Activated CD4-positive, alpha-beta T cell treated with anti-CD3 and anti-CD28 coated beads, Interleukin-2, Interleukin-6, amounts not matched to agents 100 ng/mL and 50 ng/mL, durations not matched to agents 16 hours and 8 hours (primary cell): ENCODE measurements around the gene NAPB.
A peak's percentile ranks its signal among the peaks of the same experiment; 100 is the strongest.

Source experiments
- DNase-seq: peaks from one replicate; pipeline ENCODE4 v3.0.0-alpha.2; 2020

Gene NAPB

GRCh38 chr20:23341073-23341472 lies 80.2 kb downstream of the NAPB start:
- DNase-seq, result no peak

DNA sequence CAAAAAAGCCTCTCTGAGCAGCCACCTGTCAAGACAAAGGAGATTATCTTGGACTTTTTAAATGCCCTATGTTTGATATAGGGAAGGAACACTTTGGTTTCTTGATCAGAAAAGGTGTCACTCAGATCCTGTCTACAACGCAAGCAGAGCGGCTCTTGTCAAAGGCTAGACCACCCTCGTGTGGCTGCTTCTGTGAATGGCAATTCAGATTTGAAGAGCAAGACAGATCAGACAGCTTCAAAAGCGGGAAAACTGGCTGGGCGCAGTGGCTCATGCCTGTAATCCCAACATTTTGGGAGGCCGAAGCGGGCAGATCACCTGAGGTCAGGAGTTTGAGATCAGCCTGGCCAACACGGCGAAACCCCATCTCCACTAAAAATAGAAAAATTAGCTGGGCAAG lies 80.8 kb downstream of the NAPB start:
- DNase-seq, result peak; percentile 30

DNA sequence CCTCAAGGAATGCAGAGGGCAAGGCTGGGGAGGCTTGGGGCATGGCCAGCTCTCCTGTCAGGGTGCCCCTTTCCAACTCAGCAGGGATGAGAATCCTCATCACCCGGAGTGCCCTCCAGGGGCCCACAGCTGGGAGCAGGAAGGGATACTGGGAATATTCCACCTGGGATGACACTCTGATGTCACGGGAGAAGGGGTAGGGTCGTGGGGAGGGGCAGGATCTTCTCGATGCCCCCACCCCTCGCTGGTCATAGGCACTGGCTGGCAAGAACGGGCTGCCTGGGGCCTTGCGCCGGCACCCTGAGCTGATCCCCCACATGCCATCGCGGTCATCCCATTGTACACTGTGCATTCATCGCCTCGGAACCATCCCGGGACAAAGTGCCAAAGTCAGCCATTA lies 81.3 kb downstream of the NAPB start:
- no peak for DNase-seq

DNA sequence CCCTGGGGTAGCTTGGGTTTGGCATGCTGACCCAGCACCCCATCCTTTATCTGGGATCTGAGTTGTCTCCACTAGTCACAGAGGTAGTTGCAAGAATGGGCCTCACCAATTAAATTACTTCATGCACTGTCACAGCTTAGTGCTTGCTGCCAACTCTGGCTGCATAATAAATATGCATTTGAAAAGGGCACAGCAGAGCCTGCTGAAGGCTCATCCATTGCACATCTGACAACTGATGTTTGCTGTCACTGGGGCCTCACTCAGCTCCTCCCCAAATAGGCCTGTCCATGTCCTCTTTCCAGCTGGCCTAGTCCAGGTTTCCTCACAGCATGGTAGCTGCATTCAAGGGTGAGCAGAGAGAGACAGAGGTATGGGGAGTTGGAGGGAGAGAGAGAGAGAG lies 84.0 kb downstream of the NAPB start:
- DNase-seq, result no peak

DNA sequence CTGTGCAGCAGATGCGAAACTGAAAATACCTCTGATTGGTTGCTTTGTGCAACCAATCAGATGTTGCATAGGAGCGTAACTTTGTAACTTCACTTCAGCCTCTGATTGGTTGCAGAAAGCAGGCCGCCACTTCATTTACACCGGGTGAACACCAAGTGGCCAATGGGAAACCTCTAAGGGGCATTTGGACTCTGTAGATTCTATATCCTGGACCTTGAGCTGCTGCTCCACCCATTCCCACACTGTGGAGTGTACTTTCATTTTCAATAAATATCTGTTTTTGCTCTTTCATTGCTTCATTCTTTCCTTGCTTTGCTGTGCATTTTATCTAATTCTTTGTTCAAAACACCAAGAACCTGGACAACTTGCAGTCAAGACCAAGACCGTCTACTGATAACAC lies 84.8 kb downstream of the NAPB start:
- no peak for DNase-seq

GRCh38 chr20:23335521-23335920 lies 85.8 kb downstream of the NAPB start:
- no peak for DNase-seq

DNA sequence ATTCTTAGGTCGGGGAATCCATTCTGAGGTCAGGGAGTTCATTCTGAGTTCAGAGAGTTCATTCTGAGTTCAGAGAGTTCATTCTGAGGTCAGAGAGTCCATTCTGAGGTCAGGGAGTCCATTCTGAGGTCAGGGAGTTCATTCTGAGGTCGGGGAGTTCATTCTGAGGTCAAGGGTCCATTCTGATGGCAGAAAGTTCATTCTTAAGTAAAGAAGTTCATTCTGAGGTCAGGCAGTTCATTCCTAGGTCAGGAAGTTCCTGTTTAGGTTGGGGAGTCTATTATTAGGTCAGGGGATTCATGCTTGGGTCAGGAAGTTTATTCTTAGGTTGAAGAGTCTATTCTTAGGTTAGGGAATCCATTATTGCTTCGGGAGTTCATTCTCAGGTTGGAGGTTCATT lies 87.2 kb downstream of the NAPB start:
- no peak for DNase-seq

DNA sequence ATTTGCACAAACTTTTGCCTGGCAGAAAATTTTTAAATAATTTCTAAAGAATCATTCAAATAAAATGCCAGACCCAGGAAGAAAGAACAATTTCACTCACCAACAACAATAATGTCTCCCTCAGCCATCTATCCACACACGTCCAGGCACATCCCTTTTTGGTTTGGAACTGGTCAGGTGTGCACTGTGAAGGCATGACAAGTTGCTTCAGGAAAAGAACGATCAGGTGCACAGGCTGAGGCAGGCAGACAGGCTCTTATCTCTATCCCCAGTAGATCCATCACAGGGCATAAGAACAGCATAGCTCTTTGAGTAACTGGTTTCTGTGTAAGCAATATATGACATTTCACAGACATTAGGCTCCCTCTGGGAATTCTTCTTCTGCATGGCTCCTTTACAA lies 88.8 kb downstream of the NAPB start:
- DNase-seq, result no peak

- no peak for DNase-seq
These were observed 89.6 kb downstream of the NAPB start for GRCh38 chr20:23331450-23332350.

DNA sequence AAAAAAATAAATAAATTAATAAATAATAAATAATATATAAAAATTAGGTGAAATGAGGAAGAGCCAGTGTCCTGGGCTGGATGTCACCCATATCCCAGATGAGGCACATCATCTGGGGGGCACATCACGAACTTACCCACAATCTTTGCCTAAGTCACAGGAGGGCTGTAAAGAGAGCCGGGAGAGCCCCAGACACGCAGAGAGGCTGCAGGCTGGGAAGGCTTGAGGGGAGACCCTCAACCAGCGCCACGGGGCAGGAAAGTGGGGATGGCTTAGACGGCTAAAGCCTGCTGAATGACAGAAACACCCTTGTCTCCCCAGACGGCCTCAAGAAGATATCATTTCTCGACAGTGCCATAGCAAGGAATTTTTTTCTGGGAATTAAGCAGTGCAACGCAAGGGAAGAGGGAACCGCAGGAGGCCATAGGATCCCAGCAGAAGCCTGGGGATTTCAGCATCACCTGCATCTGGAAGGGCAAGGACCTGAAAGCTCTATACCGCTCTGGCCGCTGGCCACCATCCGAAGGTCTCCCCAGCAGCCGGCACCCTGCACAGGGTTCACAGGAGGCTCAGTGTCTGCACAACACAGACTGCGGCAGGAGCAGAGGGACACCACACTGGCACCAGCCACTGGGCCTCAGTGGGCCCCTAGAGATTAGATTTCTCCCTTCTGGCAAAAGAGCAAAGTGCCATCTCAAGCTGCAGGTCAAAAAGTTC lies 93.5 kb downstream of the NAPB start:
- no peak for DNase-seq

DNA sequence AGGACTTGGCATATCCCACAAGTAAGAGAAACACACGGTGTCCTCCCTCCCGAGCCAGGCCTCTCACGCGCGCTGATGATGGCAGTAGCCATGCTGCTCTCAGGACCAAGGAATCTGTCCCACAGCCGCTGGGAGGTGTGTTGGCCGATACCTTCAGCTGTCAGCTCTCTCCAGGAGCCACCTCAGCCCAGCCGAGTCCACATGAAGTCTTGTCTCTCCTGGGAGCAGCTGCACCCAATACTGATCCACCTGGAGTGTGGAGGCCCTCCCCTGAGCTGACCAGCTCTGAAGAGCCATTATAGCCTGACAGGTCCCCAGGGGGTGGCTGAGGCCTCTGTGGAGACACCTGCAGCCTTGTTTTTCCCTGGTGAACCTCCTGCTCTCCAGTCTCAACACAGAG lies 94.5 kb downstream of the NAPB start:
- no peak for DNase-seq

GRCh38 chr20:23325107-23325506 lies 96.2 kb downstream of the NAPB start:
- no peak for DNase-seq
